Stimulated activated CD8-positive, alpha-beta memory T cell treated with anti-CD3 and anti-CD28 coated beads, Interleukin-7, amount 100 ng/mL, for 4 hours (primary cell): Measurements from ENCODE around the gene ERBB3.
"Not testable (repeated sequence)": the region's sequence is repeated elsewhere in the genome, so short reads cannot be mapped to it uniquely, and the experiment has no call there.

Experiments
- DNase-seq, 2 donors: peaks; one replicate each; pipeline ENCODE4 v3.0.0-alpha.2; 2020; ENCODE audit warnings: low read depth in 2 of 2

The ERBB3 gene

DNA sequence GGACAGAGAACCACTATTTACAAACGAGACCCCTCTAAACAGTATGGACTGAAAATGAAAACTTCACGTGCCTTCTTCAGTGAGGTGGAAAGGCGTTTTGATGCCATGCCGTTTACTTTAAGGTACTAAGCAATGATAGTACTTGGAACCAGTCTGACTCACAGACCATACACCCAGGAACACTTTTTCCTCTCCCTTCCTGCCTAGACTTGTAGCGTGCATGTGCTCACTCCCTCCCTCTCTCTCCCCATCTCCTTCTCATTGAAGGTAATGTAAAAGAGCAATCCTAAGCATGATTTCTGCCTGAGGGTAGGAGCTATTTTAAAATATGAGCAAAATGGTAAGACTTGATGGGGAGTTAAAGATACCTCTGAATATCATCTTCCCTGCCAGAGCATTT lies 30.6 kb downstream of the ERBB3 start:
- DNase-seq: no peak

DNA sequence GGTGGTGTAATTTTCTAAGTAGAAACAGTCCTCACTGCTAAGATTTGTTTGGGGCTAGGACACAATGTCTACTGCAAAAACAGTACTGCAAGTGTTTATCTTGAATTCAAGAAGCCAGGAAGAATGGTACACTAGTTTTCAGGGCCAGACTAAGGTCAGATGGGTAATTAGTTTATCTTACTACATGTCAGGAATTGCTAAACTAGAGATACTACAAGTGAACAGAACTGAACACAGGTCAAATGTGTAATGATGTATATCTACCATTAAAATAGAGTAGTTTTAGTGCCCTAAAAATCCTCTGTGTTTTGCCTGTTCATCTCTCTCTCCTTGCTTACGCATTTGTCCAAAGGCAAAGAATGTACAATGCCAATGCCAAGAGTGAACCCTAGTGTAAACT lies 34.1 kb downstream of the ERBB3 start:
- no peak for DNase-seq

DNA sequence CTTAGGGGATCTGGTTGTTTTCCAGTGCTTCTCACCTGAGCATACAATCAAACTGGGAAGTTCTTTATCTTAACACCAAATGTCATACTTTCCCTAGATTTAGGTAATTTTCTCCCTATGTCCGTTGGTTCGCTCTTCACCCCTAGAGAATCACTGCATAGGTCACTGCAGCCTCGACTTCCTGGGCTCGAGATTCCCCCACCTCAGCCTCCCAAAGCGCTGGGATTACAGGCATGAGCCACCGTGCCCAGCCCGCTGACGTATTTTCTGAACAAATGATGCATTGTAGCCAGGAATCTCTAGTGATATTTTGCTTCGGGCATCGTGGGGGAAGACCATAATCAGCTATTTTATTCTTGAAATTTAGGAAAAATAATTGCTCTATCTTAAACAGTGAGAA lies 35.4 kb downstream of the ERBB3 start:
- no peak for DNase-seq

DNA sequence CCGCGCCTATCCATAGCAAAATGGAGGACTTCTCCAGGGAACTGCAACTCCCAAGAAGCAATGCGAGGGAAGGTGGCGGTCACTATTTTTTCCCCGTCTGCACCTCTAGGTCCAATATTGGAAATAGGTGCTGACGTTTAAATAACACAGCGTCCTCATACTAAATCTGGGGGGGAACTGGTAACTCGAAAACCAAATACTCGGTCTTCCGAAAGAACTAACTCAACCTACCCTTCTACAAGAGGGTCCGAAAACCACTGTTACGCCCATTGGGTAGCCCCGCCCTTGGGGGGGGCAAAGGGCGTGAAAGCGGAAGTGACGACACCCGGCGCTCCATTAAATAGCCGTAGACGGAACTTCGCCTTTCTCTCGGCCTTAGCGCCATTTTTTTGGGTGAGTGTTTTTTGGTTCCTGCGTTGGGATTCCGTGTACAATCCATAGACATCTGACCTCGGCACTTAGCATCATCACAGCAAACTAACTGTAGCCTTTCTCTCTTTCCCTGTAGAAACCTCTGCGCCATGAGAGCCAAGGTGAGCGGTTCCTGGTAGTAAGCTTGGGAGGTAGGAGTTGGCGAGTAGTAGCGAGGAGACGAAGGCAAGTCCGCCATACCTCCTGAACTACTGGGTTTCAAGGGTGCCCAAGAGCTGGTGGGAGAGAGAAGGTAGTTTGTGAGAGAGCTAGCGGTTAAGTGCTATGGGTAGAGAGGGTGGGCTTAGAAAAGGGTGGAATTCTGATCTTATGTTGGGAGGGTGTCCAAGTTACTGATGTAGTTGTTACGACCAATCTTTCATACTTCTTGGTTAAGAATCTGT lies 36.5 kb downstream of the ERBB3 start, which contains the start of gene RPL41:
Gene RPL41 (plus strand): TSS at position 367 of the 815 bp plus-strand sequence.
- DNase-seq: peak; percentile 88 to 91

DNA sequence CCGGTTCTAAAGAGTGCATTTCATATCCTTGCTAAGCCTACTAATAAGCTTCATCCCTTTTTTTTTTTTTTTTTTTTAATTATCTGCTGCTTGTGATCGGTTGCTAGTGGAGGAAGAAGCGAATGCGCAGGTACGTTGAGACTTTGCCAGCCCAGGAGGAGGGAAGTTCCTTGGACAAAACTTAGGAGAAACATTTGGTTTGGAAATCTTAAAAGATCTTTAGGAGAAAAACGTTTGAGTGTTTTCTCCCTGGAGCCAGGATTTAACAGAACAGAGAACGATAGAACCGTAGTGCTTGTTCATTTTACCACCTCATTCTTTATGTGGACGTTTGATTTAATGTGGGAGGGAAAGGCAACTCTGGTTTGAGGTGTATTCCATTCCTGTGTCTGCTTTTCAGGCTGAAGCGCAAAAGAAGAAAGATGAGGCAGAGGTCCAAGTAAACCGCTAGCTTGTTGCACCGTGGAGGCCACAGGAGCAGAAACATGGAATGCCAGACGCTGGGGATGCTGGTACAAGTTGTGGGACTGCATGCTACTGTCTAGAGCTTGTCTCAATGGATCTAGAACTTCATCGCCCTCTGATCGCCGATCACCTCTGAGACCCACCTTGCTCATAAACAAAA lies 37.2 kb downstream of the ERBB3 start:
- not testable (repeated sequence) for DNase-seq

DNA sequence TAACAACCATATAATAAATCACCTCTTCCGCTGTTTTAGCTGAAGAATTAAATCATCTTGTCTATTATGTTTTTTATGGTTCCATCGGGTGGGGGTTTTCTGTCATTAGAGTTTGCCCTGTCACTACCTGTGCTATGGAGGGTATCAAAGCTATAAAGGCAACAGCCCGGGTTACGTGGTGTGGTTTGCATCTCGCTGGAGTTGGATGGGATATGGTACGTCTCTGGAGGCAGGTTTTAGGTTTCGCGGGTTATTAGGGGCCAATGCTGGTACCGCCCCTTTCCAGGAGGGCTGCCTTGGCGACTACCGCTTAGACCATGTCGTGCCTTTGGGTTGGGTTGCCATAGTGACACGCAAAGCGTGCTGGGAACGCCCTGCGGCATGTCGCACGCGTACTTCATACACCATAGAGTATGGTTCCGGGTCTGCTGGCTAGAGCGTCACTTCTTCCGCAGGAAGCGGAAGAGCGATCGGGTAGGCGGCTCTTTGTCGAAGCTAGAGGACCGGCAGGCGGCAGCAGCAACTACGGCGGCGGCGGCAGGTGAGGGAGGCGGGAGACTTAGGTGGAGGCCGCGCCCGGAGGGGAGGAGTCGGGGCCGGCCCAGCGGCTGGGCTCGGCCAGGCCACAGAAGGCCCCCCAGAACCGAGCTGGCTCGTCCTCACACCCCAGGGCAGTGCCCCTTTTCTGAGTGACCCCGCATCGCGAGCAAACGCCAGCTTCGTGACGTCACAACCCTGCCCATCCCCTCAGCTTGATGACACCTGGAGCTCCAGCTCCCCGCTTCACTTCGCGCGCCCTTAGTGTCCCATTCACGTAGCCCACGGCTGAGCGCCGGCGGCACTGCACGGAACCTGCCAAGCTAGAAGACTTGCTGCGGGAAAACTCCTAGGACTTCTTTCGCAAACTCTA lies 38.1 kb downstream of the ERBB3 start, which contains the start of gene ZC3H10:
Gene ZC3H10 (plus strand): TSS at position 489 of the 910 bp plus-strand sequence. CDS start 2,297 bp downstream, outside the sequence.
- DNase-seq: peak; percentile 96 to 98

DNA sequence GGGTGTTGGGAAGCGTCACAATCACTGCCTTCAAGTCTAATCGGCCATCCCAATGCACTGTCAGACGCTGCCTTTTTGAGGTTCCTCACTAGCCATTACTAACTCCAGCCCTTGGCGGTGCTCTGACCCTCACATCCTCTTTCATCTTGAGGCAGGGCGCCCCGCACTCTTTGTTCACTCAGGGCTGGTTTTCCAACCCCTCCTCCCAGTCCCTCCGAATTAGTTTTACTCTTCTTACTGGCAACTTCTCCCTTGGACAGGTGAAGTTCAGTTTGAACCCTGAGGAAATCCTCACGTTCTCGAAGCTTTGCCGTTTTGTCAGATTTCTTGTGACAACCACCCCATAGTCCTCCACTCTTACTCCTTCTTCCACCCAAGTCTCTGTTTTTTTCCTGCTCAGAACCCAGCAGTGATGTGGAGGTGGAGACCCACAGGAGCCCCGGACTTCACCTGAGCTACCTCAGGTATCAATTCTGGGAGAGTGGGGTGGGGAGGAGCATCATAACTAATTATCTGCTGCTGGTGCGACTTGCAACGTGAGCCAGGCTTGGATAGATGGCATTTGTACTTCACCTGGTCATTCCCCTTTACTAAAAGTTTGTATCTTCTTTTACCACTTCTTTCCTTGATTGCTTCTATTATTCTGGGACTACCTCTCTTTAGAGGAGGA lies 38.9 kb downstream of the ERBB3 start:
- DNase-seq: no peak

DNA sequence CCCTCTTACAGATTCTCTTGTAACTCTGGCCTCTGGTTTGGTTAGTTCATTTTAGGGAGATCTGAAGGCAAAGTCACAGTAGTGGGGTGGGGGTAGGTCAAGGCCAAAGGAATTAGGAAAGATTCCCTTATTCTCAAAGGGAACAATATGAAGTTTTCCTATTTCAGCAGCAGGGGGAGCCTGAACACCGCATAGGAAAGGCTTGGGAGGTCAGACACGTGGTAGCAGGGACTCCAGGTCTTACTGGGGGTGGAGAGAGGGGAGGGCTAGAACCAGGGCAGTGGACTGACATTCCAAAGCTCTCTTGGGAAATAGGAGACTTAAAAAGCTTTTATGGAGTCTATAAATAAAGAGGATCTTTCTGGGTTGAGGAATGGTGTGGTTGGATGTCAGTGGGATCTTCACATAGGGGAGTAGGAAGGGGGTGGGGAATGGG lies 39.4 kb downstream of the ERBB3 start:
- peak; percentile 35 to 40 for DNase-seq

DNA sequence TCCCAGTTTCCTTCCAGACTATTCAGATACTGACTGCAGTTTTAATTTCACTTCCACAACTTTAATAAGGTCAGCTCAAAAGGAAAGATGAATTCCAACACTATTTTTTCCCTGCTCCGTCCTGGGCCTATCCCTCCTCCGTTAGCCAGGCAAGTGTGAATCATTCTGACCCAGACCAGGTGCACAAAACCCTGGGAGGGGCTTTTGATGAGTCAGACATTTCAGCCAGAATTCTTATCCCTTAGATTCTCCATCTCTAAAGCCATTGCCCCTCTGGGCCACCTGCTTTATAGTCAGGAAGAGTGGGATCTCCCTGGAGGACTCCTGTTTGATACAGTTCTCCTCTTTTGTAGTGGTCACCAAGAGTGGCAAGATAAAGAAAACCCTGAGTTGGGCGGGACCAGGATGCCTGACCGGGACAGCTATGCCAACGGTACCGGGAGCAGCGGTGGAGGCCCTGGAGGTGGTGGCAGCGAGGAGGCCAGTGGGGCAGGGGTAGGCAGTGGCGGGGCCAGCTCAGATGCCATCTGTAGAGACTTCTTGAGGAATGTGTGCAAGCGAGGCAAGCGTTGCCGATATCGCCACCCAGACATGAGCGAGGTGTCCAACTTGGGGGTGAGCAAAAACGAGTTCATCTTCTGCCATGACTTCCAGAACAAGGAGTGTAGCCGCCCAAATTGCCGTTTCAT lies 40.3 kb downstream of the ERBB3 start:
- DNase-seq: no peak

DNA sequence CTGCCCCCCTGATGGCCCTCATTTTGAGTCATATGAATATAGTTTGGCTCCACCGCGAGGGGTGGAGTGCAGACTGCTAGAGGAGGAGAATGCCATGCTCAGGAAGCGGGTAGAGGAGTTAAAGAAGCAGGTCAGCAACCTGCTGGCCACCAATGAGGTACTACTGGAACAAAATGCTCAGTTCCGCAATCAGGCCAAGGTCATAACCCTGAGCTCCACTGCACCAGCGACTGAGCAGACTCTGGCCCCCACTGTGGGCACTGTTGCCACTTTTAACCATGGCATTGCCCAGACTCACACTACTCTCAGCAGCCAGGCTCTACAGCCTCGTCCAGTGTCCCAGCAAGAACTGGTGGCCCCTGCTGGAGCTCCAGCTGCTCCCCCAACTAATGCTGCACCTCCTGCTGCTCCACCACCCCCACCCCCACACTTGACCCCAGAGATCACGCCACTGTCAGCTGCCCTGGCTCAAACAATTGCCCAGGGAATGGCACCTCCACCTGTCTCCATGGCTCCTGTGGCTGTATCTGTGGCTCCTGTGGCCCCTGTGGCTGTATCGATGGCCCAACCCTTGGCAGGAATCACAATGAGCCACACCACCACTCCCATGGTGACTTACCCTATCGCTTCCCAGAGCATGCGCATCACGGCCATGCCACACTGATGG lies 41.4 kb downstream of the ERBB3 start:
- DNase-seq: no peak

DNA sequence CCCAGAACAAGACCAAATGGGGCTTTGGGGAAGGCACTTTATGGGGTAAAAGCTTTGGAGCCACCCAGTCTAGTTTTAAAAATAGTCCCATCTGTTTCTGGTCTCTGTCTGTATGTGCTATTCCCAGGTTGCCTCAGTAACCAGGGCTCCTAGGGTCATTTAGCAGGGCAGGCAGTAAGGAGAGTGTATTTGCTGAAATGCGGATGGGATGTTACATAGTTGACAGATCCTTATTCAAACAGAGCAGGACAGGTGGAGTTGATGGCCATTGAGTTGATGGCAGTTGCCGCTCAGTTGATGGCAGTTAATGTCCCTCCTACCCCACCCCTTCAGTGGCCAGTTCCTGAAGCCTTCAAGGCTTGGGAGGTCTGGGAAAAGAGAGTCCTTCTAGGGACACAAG lies 42.7 kb downstream of the ERBB3 start:
- no peak for DNase-seq

DNA sequence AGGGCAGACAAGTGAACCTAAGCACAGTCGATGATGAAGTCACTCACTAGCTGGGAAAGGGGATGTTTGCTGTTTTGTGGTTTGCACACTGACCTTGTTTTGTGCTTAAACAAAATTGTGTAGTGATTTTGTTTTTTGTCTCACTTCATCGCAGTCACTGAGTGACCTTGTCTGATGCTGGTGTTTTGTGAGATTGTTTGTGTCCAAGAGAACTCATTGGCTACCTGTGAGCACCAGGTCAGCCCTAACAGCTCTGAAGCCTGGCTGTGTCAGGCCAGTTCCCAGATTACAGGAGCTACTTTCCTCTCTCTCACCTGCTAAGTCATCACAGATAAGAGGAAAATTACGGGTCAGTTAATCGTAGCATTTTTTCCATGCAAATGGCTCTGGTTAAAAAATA lies 44.2 kb downstream of the ERBB3 start:
- no peak for DNase-seq

DNA sequence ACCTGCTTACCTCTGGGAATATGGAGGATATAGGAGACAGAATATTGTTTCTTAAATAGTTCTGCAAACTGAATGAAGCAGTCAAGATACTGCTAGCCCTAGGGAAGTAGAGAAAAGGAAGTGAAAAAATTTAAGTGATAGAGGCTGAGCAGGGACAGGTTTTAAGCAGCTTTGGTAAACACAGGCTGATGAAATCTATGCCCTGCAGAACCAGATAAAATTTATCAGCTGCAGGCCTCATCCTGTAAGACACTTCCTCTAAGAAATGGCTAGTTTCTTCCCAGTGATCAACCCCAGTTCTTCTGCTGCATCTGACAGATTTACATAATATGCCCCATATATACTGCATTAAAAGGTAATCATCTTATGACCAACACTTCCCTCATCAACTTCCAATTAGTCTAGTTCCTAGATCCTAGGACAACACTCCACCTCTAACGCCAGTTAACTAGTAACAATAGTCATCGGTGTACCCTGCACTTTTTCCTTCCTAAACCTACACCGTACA lies 46.8 kb downstream of the ERBB3 start:
- no peak for DNase-seq

DNA sequence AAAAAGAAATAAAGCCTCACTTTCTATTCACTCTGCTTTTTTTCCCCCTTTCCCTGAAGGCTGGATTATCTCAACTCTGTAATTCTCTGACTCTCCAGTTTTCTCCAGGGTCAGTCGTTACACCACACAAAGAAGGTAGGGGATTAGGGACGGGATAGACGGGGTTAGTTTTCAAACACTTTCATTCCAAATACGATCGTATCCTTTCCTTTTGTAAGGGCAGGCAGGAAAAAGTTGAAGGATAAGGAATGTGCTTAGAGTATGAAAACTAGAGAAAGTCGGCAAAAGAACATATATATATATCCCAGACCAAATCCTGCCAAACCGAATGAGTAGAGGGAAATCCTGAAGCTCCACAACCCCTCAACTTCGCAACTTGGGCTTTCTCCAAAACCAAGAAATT lies 47.5 kb downstream of the ERBB3 start:
- no peak for DNase-seq

DNA sequence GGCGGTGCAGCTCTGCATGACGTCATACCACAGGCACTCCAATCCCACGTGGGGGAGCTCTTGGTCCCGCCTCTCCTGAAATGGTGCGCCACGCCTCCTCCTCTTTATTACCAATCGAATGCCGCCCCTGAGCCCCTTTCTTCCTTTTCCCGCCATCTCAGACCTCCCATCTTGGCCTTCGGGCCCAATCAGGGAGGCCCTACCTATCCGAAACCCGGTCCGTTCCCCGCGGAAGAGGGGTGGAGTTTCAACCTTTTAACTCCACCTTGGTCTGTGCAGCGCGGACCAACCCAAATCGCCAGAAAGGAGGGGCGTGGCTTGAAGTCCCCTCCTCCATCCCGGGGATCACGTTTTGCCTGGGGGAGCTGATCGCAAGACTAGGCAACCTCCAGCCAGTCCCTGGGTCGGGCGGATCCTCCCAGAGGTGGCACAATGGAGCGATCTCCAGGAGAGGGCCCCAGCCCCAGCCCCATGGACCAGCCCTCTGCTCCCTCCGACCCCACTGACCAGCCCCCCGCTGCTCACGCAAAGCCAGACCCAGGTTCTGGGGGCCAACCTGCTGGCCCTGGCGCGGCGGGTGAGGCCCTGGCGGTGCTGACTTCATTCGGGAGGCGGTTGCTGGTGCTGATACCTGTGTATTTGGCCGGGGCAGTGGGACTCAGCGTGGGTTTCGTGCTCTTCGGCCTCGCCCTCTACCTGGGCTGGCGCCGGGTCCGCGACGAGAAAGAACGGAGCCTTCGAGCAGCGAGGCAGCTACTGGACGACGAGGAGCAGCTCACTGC lies 48.1 kb downstream of the ERBB3 start, which contains the start of gene ESYT1:
Gene ESYT1 (plus strand): TSS at position 380 of the 782 bp plus-strand sequence. CDS start 53 bp downstream, at position 433.
- peak; percentile 95 to 99 for DNase-seq

DNA sequence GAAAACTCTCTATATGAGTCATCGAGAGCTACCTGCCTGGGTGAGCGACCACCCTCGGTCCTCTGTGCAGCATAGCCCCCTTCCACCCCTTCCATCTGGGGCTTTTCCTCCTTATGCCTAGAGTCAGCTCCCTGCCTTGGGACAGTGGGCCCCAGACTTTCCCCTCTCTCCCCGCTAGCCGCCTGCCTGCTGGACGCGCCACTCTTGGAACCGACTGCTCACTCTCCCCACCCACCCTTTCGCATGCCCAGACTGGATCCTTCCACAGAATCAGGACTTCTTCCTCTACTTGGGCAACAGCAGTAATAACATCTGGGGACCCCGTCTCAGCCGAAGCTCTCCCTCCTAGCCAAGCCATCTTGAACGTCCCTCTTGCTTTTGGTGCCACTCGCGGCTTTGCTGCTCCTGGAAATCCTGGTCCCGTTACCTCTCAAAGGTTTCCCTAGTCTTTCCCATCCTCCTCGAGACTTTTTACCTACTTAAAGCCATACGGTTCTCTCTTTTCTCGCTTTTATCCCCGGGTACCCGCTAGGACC lies 48.8 kb downstream of the ERBB3 start:
- DNase-seq: no peak

DNA sequence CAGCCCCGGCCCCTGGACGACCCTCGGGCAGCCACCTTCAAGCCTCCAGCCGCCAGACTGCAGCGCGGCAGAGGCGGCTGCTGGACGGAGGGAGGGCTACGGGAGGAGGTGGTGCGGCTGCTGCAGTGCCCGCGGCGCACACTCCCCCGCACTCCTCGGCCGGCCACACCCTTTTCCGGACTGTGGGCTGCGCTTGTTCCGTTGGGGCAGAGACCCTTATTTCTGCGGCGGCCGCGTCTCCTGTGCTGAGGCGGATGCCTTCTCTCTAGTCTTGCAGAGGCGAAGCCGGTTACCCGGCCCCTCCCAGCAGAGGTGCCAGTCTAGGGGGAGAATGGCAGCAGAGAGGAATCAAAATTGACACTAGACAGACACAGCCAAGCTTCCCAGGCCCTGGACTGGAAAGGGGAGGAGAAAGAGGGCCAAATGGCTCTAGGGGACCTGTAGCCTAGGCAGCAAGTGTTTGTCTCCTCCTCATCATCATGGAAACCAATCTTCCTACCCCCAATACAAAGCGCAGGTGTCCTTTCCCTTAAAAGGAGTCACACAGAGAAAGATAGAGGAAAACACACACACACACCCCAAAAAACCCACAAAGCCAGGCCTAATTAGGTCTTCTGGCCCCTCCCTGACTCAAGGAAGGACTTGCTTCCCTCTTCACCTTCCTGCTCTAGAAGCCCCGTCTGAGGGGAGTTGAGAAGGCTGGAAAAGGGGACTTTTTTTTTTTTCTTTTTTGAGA lies 49.4 kb downstream of the ERBB3 start:
- DNase-seq: peak; percentile 46 to 75

DNA sequence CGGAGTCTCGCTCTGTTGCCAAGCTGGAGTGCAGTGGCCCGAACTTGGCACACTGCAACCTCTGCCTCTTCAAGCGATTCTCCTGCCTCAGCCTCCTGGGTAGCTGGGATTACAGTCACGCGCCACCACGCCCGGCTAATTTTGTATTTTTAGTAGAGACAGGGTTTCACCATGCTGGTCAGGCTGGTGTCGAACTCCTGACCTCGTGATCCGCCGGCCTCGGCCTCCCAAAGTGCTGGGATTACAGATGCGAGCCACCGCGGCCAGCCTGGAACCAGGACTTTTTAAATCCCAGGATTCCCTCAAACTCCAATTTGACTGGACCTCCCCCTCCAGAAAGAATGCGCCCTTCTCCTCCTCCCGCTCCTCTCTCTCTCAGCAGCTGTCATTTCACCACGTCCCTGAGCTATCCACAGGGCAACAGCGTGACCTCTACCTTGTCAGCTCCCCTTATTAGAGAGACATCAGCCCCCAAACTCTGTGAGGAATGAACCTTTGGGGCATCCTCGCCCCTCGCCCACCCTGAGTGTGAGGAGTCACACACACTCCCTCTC lies 50.1 kb downstream of the ERBB3 start:
- DNase-seq: no peak
